Gastrocnemius medialis (tissue), 4 donors: ENCODE measurements around the gene MFSD6. TPM values are rescaled to one million over a fixed set of nuclear protein-coding genes. Genes with fewer than 3 reads are reported as not detected.
A peak's percentile ranks its signal among the peaks of the same experiment; 100 is the strongest.

Experiments
- ATAC-seq, 2 donors: fragments of 150-250 bp; one replicate each; pipeline ENCODE4 v1.9.1; 2016
- DNase-seq, 2 donors: peaks; one replicate each; pipeline ENCODE4 v3.0.0-alpha.2; 2019
- H3K27ac ChIP-seq, 4 donors: fragments of 200-600 bp; sonication (generic); 1 replicate in 1 of 4; 2 replicates in 3 of 4; pipeline ENCODE4 v1.5.1; 2016 to 2018; ENCODE audit warnings: mild to moderate bottlenecking in 2 of 4, moderate library complexity in 1 of 4
- H3K27me3 ChIP-seq, 3 donors: fragments of 200-600 bp; sonication (generic) in 2 of 3; 1 replicate in 1 of 3; 2 replicates in 2 of 3; pipeline versions ENCODE4 v1.5.1 to v1.6.0; 2016 to 2019; ENCODE audit warnings: mild to moderate bottlenecking in 1 of 3, moderate library complexity in 1 of 3
- H3K36me3 ChIP-seq, 2 donors: fragments of 200-600 bp; sonication (generic) in 1 of 2; one replicate each; pipeline ENCODE4 v1.5.1; 2017 to 2018
- H3K4me1 ChIP-seq, 2 donors: fragments of 200-600 bp; sonication (generic) in 1 of 2; one replicate each; pipeline ENCODE4 v1.5.1; 2016 to 2017; ENCODE audit warnings: mild to moderate bottlenecking in 2 of 2
- H3K4me3 ChIP-seq, 4 donors: fragments of 200-600 bp; sonication (generic) in 3 of 4; 1 replicate in 1 of 4; 2 replicates in 3 of 4; pipeline ENCODE4 v1.5.1; 2016 to 2019; ENCODE audit warnings: mild to moderate bottlenecking in 2 of 4
- H3K9me3 ChIP-seq, 3 donors: fragments of 200-600 bp; sonication (generic) in 2 of 3; 1 replicate in 1 of 3; 2 replicates in 2 of 3; pipeline ENCODE4 v1.5.1; 2016 to 2019
- POLR2A ChIP-seq, 2 donors: fragments of 450-650 bp; IDR thresholded peaks; one replicate each; pipeline ENCODE4 v1.6.1; 2017; ENCODE audit warnings: antibody characterized with exemption in 2 of 2, mild to moderate bottlenecking in 2 of 2, moderate library complexity in 2 of 2
- in situ Hi-C, 4 donors: fragments of 200-750 bp; cut with MboI; loops; one replicate each; pipeline versions ENCODE4 v1.15.0 to v1.8.0; 2017; ENCODE audit warnings: low sequenced_read_pairs in 4 of 4
- intact Hi-C: fragments of 100-400 bp; cut with DNase I; formaldehyde crosslinking; loops from one replicate; pipeline ENCODE4 v1.15.1; 2023; ENCODE audit warnings: low total_unique reads
- total RNA-seq, 4 donors: library from RNA; depleted of rRNA; stranded (reverse); fragments of >200 nt; gene quantifications; one replicate each; pipeline versions ENCODE4 v1.1.0 to v1.2.3, GENCODE V29; 2016
- TF ChIP-seq, protein P1 (sequence below), 5 experiments: fragments of 450-650 bp in 3 of 5; fragments of 200-600 bp in 2 of 5; sonication (generic) in 2 of 5; IDR thresholded peaks in 4 of 5; conservative IDR thresholded peaks in 1 of 5; 1 replicate in 4 of 5; 2 replicates in 1 of 5; pipeline ENCODE4 v1.5.1; 2016 to 2019; ENCODE audit warnings: antibody characterized with exemption in 5 of 5, mild to moderate bottlenecking in 3 of 5, moderate library complexity in 3 of 5

MFSD6 gene
- total RNA-seq, 4 donors from 2014 or later, result 9.3 to 20.3 (median 12.5) TPM

- peak overlapping the region; percentile 64 to 89 (median 78) for H3K4me3 ChIP-seq
- TF ChIP-seq, protein P1, sequence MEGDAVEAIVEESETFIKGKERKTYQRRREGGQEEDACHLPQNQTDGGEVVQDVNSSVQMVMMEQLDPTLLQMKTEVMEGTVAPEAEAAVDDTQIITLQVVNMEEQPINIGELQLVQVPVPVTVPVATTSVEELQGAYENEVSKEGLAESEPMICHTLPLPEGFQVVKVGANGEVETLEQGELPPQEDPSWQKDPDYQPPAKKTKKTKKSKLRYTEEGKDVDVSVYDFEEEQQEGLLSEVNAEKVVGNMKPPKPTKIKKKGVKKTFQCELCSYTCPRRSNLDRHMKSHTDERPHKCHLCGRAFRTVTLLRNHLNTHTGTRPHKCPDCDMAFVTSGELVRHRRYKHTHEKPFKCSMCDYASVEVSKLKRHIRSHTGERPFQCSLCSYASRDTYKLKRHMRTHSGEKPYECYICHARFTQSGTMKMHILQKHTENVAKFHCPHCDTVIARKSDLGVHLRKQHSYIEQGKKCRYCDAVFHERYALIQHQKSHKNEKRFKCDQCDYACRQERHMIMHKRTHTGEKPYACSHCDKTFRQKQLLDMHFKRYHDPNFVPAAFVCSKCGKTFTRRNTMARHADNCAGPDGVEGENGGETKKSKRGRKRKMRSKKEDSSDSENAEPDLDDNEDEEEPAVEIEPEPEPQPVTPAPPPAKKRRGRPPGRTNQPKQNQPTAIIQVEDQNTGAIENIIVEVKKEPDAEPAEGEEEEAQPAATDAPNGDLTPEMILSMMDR (IDR thresholded peaks at IDR 0.05 in 4 of 5, conservative IDR thresholded peaks at IDR 0.05 in 1 of 5), result no peak
- TF ChIP-seq POLR2A (IDR thresholded peaks at IDR 0.05), result no peak
- no peaks in the 10 kb centered on the region for H3K27me3 ChIP-seq
- peak overlapping the region; percentile 67 to 78 (median 72) for H3K27ac ChIP-seq
- in situ Hi-C loops, result no loop called here
- peaks cover 9 to 16% of the 10 kb centered on the region in 2 donors for H3K4me1 ChIP-seq
- DNase-seq (no peak), ATAC-seq (peak; percentile 39 to 53)
- H3K36me3 ChIP-seq, result no peaks in the 10 kb centered on the region
- no peaks in the 10 kb centered on the region for H3K9me3 ChIP-seq
- intact Hi-C loops, result no loop called here
Observed at GRCh38 chr2:190408538-190409271, 550 bp downstream of the MFSD6 start.

- no peak for TF ChIP-seq POLR2A (IDR thresholded peaks at IDR 0.05)
- TF ChIP-seq, protein P1 (IDR thresholded peaks at IDR 0.05 in 4 of 5, conservative IDR thresholded peaks at IDR 0.05 in 1 of 5), result no peak
- in situ Hi-C loops, result no loop called here
Observed at GRCh38 chr2:190409616-190410015, 1.5 kb downstream of the MFSD6 start.

DNA sequence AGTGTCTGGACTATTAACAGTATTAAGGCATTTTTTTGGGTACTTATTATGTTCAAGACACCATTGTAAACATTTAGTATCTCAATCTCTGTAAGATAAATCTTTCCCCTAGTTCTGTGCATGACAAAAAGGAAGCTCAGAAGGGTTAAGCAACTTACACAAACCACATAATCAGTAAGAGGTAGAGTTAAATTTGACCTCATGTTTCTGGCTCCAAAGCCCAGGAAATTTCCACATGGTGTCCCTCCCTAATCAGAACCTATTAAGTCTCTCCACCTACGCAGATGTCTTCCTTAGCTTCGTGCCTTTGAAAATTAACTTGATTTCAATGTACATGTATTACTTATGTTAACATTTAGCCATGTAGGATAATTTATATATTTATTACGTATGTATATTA lies 2.0 kb downstream of the MFSD6 start:
- no peaks in the 10 kb centered on the region for H3K9me3 ChIP-seq
- H3K4me1 ChIP-seq, result peaks cover 9 to 16% of the 10 kb centered on the region in 2 donors
- TF ChIP-seq, protein P1 (IDR thresholded peaks at IDR 0.05 in 4 of 5, conservative IDR thresholded peaks at IDR 0.05 in 1 of 5), result no peak
- no peak for TF ChIP-seq POLR2A (IDR thresholded peaks at IDR 0.05)
- ATAC-seq, result no peak
- intact Hi-C loops, result no loop called here
- DNase-seq, result no peak
- H3K36me3 ChIP-seq, result no peaks in the 10 kb centered on the region
- H3K27ac ChIP-seq, result peak overlapping the region in 1 of 4 donors; percentile 67
- in situ Hi-C loops, result no loop called here
- no peaks in the 10 kb centered on the region for H3K27me3 ChIP-seq
- peak overlapping the region in 1 of 4 donors; percentile 64 for H3K4me3 ChIP-seq

More at GRCh38 chr2:190409616-190410015, 1.5 kb downstream of the MFSD6 start:
- H3K36me3 ChIP-seq, result no peaks in the 10 kb centered on the region
- H3K9me3 ChIP-seq, result no peaks in the 10 kb centered on the region
- H3K27me3 ChIP-seq, result no peaks in the 10 kb centered on the region
- DNase-seq, result no peak
- ATAC-seq, result no peak
- peak overlapping the region in 3 of 4 donors; percentile 67 to 78 (median 73) for H3K27ac ChIP-seq
- H3K4me3 ChIP-seq, result peak overlapping the region in 3 of 4 donors; percentile 64 to 86 (median 71)
- intact Hi-C loops, result no loop called here
- H3K4me1 ChIP-seq, result peaks cover 9 to 16% of the 10 kb centered on the region in 2 donors

DNA sequence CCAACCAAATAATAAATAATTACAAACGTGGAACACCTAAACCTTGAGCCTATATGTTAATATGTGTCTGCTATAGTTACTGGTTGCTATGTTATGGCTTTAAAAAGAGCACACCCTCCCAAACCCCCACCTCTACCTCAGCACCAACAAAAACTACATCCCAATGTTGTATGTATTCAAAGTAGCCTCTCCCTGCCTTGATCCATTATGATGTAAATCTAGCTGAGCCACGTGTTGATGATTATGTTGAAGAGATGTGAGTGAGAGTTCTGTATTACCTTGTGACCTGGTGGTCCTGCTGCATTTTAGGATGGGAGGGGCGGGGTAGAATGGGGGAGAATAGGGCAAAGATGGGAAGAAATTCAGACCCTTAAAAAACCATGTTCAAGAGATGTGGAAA lies 4.8 kb downstream of the MFSD6 start:
- Histone ChIP-seq H3K4me1 (peaks cover 16 to 25% of the 10 kb centered on the region in 2 donors), H3K36me3 (no peaks in the 10 kb centered on the region), H3K9me3 (no peaks in the 10 kb centered on the region), H3K27me3 (no peaks in the 10 kb centered on the region), H3K27ac (peak overlapping the region in 2 of 4 donors; percentile 16 to 42), H3K4me3 (no peak overlapping the region)
- in situ Hi-C loops (no loop called here), intact Hi-C loops (no loop called here)
- TF ChIP-seq, protein P1 (IDR thresholded peaks at IDR 0.05 in 4 of 5, conservative IDR thresholded peaks at IDR 0.05 in 1 of 5), result no peak
- no peak for TF ChIP-seq POLR2A (IDR thresholded peaks at IDR 0.05)
- ATAC-seq (no peak), DNase-seq (no peak)
